Transverse colon (tissue), 4 donors: ENCODE measurements around the gene CTNND2.

ENCODE experiments used
- POLR2A ChIP-seq: fragments of 450-650 bp; IDR thresholded peaks from one replicate; pipeline ENCODE4 v1.6.1; 2016; ENCODE audit warnings: antibody characterized with exemption, mild to moderate bottlenecking, moderate library complexity
- POLR2AphosphoS5 ChIP-seq, 3 donors: sonication (generic); formaldehyde crosslinking; IDR thresholded peaks; one replicate each; pipeline ENCODE4 v1.6.1; 2016; ENCODE audit warnings: antibody characterized with exemption in 3 of 3
- TF ChIP-seq, protein P1 (sequence below), 5 experiments: fragments of 200-600 bp in 3 of 5; fragments of 450-650 bp in 2 of 5; sonication (generic) in 3 of 5; IDR thresholded peaks; 1 replicate in 2 of 5; 2 replicates in 3 of 5; pipeline ENCODE4 v1.5.1; 2016 to 2017; ENCODE audit warnings: antibody characterized with exemption in 5 of 5, inconsistent platforms in 3 of 5, mild to moderate bottlenecking in 2 of 5, moderate library complexity in 1 of 5

DNA sequence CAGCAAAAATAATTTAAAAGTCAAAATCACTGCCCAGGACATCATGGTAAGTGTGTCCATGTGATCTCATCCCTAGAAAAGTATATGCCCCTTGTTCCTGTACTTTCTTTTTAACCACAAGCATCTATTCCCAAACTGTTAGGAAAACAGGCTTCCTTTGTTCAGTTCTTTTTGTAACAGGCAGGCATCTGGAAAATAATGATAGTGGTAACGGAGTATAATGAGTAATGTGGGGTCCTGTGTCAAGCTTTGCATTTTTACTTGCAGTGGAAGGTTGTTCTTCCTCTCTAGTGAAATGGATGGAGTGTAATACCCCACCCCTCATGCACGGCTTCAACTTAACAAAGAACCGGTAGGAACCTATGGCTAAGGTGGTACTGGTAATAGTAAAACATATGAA lies 532.1 kb downstream of the CTNND2 start:
- TF ChIP-seq, protein P1, sequence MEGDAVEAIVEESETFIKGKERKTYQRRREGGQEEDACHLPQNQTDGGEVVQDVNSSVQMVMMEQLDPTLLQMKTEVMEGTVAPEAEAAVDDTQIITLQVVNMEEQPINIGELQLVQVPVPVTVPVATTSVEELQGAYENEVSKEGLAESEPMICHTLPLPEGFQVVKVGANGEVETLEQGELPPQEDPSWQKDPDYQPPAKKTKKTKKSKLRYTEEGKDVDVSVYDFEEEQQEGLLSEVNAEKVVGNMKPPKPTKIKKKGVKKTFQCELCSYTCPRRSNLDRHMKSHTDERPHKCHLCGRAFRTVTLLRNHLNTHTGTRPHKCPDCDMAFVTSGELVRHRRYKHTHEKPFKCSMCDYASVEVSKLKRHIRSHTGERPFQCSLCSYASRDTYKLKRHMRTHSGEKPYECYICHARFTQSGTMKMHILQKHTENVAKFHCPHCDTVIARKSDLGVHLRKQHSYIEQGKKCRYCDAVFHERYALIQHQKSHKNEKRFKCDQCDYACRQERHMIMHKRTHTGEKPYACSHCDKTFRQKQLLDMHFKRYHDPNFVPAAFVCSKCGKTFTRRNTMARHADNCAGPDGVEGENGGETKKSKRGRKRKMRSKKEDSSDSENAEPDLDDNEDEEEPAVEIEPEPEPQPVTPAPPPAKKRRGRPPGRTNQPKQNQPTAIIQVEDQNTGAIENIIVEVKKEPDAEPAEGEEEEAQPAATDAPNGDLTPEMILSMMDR (IDR thresholded peaks at IDR 0.05): no peak
- no peak for TF ChIP-seq POLR2A
- no peak for TF ChIP-seq POLR2AphosphoS5 (IDR thresholded peaks at IDR 0.05)
